IPS-18a (cell line): ENCODE measurements around the gene SLC44A5.
"Not testable (repeated sequence)": the region's sequence is repeated elsewhere in the genome, so short reads cannot be mapped to it uniquely, and the experiment has no call there.

ENCODE experiments used
- H3K27ac ChIP-seq: one replicate; pipeline ENCODE4 v1.5.1; 2013; ENCODE audit warnings: low read length
- H3K27me3 ChIP-seq: one replicate; pipeline ENCODE4 v1.6.1; 2013; ENCODE audit warnings: mild to moderate bottlenecking, low read length; ENCODE audit not compliant: control insufficient read depth, insufficient read depth
- H3K36me3 ChIP-seq: one replicate; pipeline ENCODE4 v1.6.1; 2013; ENCODE audit warnings: low read depth, low read length; ENCODE audit not compliant: control insufficient read depth
- H3K4me1 ChIP-seq: one replicate; pipeline ENCODE4 v1.6.1; 2013; ENCODE audit warnings: low read depth, low read length; ENCODE audit not compliant: control insufficient read depth
- H3K4me3 ChIP-seq: one replicate; pipeline ENCODE4 v1.5.1; 2013; ENCODE audit warnings: low read length
- H3K9ac ChIP-seq: one replicate; pipeline ENCODE4 v1.6.1; 2013; ENCODE audit warnings: mild to moderate bottlenecking, low read length, moderate library complexity
- H3K9me3 ChIP-seq: one replicate; pipeline ENCODE4 v1.6.1; 2013; ENCODE audit warnings: low read depth, low read length; ENCODE audit not compliant: control insufficient read depth

The SLC44A5 gene

DNA sequence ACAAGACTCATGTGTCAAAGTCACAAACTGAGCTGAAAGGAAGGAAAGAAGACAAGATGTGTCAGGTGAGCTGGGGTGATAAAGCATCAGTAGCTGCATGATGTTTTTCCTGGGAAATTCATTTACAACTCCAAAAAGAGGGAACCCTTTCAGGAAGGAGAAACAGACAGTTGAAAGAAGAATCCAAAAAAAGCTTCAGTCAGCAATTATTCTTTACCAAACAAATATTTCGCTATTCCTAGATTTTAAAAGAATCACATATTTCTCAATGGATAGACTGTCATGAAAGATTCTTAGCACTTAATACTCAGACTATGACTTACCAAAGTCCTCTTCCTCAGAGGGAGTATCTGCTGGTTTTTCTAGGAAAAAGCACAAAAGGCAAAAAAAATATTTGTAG is 214.7 kb downstream of the SLC44A5 start:
- Histone ChIP-seq H3K4me3 (no peak overlapping the region), H3K9me3 (no peaks in the 10 kb centered on the region), H3K27ac (no peak overlapping the region), H3K36me3 (no peaks in the 10 kb centered on the region), H3K9ac (no peak overlapping the region), H3K27me3 (no peaks in the 10 kb centered on the region), H3K4me1 (no peaks in the 10 kb centered on the region)

- Histone ChIP-seq H3K4me1 (no peaks in the 10 kb centered on the region), H3K9me3 (peaks cover 3% of the 10 kb centered on the region), H3K27ac (no peak overlapping the region), H3K27me3 (no peaks in the 10 kb centered on the region), H3K36me3 (no peaks in the 10 kb centered on the region), H3K9ac (no peak overlapping the region), H3K4me3 (no peak overlapping the region)
Observed at GRCh38 chr1:75394386-75395139, 216.4 kb downstream of the SLC44A5 start.

DNA sequence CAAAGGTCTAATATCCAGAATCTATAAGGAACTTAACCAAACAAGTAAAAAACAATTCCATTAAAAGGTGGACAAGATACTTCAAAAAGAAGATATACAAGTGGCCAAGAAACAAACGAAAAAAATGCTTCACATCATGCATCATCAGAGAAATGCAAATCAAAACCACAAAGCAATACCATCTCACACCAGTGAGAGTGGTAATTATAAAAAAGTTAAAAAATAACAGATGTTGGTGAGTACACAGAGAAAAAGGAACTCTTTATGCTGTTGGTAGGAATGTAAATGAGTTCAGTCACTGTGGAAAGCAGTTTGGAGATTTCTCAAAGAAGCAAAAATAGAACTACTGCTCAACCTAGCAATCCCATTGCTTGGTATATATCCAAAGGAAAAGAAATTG is 218.6 kb downstream of the SLC44A5 start:
- H3K4me1 ChIP-seq = no peaks in the 10 kb centered on the region
- H3K27ac ChIP-seq = no peak overlapping the region
- no peaks in the 10 kb centered on the region for H3K27me3 ChIP-seq
- no peak overlapping the region for H3K4me3 ChIP-seq
- H3K36me3 ChIP-seq = no peaks in the 10 kb centered on the region
- H3K9me3 ChIP-seq = peaks cover 3% of the 10 kb centered on the region
- H3K9ac ChIP-seq = no peak overlapping the region

DNA sequence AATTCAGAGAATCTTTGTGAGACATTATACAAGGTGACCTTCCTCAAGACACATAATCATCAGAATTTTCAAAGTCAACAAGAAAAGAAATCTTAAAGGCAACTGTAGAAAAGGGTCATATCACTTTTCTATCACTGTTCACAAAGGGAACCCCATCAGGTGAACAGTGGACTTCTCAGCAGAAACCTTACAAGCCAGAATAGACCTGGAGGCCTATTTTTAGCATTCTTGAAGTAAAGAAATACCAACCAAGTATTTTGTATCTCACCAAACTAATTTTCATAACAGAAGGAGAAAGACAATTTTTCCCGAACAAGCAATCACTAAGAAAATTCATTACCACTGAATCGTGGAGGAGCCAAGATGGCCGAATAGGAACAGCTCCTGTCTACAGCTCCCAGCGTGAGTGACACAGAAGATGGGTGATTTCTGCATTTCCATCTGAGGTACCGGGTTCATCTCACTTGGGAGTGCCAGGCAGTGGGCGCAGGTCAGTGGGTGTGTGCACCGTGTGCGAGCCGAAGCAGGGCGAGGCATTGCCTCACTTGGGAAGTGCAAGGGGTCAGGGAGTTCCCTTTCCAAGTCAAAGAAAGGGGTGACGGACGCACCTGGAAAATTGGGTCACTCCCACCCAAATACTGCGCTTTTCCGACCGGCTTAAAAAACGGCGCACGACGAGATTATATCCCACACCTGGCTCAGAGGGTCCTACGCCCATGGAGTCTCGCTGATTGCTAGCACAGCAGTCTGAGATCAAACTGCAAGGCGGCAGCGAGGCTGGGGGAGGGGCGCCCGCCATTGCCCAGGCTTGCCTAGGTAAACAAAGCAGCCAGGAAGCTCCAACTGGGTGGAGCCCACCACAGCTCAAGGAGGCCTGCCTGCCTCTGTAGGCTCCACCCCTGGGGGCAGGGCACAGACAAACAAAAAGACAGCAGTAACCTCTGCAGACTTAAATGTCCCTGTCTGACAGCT is 235.2 kb downstream of the SLC44A5 start:
- peak overlapping the region; percentile 42 for H3K4me3 ChIP-seq
- not testable (repeated sequence) for H3K9me3 ChIP-seq, H3K27me3 ChIP-seq, H3K4me1 ChIP-seq, H3K9ac ChIP-seq, H3K36me3 ChIP-seq, H3K27ac ChIP-seq

DNA sequence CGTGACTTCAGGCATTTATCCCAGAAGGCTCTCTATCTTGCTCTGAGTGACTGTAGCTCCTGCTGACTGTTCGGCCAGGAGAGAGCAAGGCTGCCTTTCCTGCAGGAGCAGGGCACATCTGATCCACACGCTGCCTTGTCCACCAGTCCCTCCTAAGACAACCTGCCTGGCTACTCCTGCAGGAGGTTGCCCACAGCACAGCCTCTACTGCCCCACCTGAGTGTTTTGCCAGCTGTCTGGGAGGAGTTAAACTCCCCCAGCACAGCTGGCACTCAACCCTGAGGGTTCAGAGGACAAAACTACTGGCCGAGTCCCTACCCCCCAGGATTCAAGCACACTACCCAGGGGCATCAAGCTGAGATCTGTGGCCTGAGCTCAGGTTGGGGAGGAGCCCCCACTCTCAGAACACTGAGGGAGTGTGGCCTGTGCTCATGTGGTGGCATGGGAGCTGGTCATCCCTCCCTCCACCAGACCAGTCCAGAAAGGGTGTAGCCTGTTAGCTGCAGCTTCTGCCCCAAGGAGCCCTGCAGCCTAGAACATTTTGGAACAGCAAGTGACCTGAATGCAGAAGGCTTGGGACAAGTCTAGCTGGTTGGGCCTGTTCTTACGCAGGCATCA is 237.3 kb downstream of the SLC44A5 start:
- Histone ChIP-seq H3K27me3 (no peaks in the 10 kb centered on the region), H3K36me3 (no peaks in the 10 kb centered on the region), H3K4me3 (no peak overlapping the region), H3K9ac (no peak overlapping the region), H3K4me1 (no peaks in the 10 kb centered on the region), H3K9me3 (no peaks in the 10 kb centered on the region), H3K27ac (no peak overlapping the region)

GRCh38 chr1:75366595-75366994 is 244.3 kb downstream of the SLC44A5 start:
- Histone ChIP-seq H3K4me1 (no peaks in the 10 kb centered on the region), H3K9me3 (no peaks in the 10 kb centered on the region), H3K27ac (no peak overlapping the region), H3K27me3 (no peaks in the 10 kb centered on the region), H3K9ac (no peak overlapping the region), H3K4me3 (no peak overlapping the region), H3K36me3 (no peaks in the 10 kb centered on the region)

DNA sequence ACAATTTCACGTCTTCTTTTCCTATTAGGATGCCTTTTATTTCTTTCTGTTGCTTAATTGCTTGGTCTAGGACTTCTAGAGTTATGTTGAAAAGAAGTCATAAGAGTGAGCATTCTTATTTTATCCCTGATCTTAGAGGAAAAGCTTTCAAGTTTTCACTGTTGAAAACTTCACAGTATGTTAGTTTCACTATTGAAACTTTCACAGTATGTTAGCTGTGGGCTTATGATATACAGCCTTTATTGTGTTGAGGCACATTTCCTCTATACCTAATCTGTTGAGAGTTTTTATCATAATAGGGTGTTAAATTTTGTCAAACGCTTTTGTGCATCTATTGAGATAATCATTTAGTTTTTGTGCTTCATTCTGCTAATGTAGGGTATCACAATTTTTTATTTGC is 249.7 kb downstream of the SLC44A5 start:
- H3K9ac ChIP-seq = no peak overlapping the region
- H3K27me3 ChIP-seq = no peaks in the 10 kb centered on the region
- no peak overlapping the region for H3K4me3 ChIP-seq
- no peaks in the 10 kb centered on the region for H3K9me3 ChIP-seq
- no peaks in the 10 kb centered on the region for H3K4me1 ChIP-seq
- H3K27ac ChIP-seq = no peak overlapping the region
- no peaks in the 10 kb centered on the region for H3K36me3 ChIP-seq

GRCh38 chr1:75354267-75354666 is 256.6 kb downstream of the SLC44A5 start:
- H3K9me3 ChIP-seq, H3K27me3 ChIP-seq, H3K9ac ChIP-seq, H3K4me1 ChIP-seq, H3K4me3 ChIP-seq, H3K36me3 ChIP-seq, H3K27ac ChIP-seq: not testable (repeated sequence)

GRCh38 chr1:75353051-75353450 is 257.9 kb downstream of the SLC44A5 start:
- no peaks in the 10 kb centered on the region for H3K4me1 ChIP-seq
- H3K36me3 ChIP-seq = no peaks in the 10 kb centered on the region
- no peak overlapping the region for H3K9ac ChIP-seq
- no peak overlapping the region for H3K27ac ChIP-seq
- no peak overlapping the region for H3K4me3 ChIP-seq
- no peaks in the 10 kb centered on the region for H3K9me3 ChIP-seq
- no peaks in the 10 kb centered on the region for H3K27me3 ChIP-seq

DNA sequence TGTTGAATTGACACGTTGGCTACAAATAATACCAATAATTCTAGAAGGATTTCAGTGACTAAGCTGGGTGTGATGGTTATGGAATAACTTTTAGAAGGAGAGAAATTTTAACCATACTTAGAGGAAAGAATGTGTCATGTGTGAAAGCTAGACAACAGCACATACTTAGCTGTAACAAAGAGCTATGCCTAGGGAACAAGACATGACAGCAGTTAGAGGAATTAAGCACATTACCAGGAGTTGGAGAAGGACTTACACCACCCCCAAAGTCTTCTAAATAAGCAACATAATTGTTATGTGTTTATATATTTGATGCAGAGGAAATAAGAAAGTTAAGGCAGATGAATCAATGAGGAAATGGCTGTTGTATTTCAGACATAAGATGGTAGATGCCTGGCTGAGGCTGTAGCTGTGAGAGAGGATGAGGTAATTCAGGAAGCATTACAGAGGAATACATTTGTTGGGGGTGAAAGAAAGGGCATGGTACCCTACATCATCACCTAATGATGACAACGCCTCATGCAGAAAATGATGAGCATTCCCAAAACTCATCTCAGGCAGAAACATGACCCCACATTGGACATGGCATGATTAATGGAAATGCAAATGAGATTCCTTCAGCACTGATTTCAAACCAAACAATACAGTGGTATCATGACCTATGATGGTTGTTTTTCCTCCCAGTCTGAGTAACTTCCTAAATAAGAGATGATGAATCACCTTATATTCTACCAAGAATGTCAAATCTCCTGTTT is 265.2 kb downstream of the SLC44A5 start:
- H3K36me3 ChIP-seq = no peaks in the 10 kb centered on the region
- H3K4me1 ChIP-seq = peaks cover 6% of the 10 kb centered on the region
- H3K27ac ChIP-seq = no peak overlapping the region
- H3K9me3 ChIP-seq = no peaks in the 10 kb centered on the region
- no peak overlapping the region for H3K9ac ChIP-seq
- H3K27me3 ChIP-seq = no peaks in the 10 kb centered on the region
- no peak overlapping the region for H3K4me3 ChIP-seq

DNA sequence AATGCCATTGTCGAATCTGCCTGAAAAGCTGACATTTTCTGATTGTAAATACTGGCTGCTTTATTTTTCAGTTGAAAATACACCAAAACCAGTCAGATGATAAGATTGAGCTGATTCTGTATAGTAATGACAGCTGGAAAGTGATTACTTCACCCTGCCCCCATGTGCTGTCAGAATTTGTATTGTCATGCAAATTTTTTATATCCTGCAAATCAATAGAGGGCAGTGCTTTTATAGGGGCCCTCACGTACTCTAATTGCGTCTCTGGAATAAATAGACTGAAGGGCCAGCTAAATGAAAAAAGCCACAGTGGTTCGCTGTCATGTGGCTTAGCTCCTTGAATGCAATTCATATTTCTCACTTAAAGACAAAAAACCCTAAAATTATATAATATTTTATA is 268.1 kb downstream of the SLC44A5 start:
- Histone ChIP-seq H3K4me3 (no peak overlapping the region), H3K36me3 (no peaks in the 10 kb centered on the region), H3K27ac (no peak overlapping the region), H3K9me3 (no peaks in the 10 kb centered on the region), H3K9ac (no peak overlapping the region), H3K27me3 (no peaks in the 10 kb centered on the region), H3K4me1 (peaks cover 6% of the 10 kb centered on the region)
